ENCODE data around the gene ETV6. TPM values are rescaled to one million over a fixed set of nuclear protein-coding genes. Genes with fewer than 3 reads are reported as not detected.

The ETV6 gene
- total RNA-seq, 6 donors from 2014 or later, result 22.2 to 93.2 (median 37.5) TPM

- no peak overlapping the region for H3K4me3 ChIP-seq
- WGBS, 2 donors, result 50 to 78% methylated on average over 1 of the region's 1 CpG
- no peaks in the 10 kb centered on the region for H3K9me3 ChIP-seq
- ATAC-seq (ENCODE audit: low FRiP score in 2 of 2), result no peak
- no peak for DNase-seq
- no peaks in the 10 kb centered on the region for H3K36me3 ChIP-seq
- H3K27me3 ChIP-seq, result no peaks in the 10 kb centered on the region
- peaks cover 18 to 48% (median 37%) of the 10 kb centered on the region in 4 donors for H3K4me1 ChIP-seq
- H3K27ac ChIP-seq, result peak overlapping the region; percentile 63 to 77 (median 70)
- TF ChIP-seq CTCF (IDR thresholded peaks at IDR 0.05) (no peak), POLR2AphosphoS5 (IDR thresholded peaks at IDR 0.05) (no peak), POLR2A (IDR thresholded peaks at IDR 0.05) (no peak), EP300 (IDR thresholded peaks at IDR 0.05) (no peak)
Observed at GRCh38 chr12:11731042-11731357, 81.5 kb downstream of the ETV6 start.

- Histone ChIP-seq H3K27me3 (no peaks in the 10 kb centered on the region), H3K27ac (peak overlapping the region; percentile 59 to 77 (median 65)), H3K4me1 (peaks cover 18 to 48% (median 37%) of the 10 kb centered on the region in 4 donors), H3K4me3 (no peak overlapping the region), H3K36me3 (no peaks in the 10 kb centered on the region), H3K9me3 (no peaks in the 10 kb centered on the region)
- TF ChIP-seq POLR2A (IDR thresholded peaks at IDR 0.05) (no peak), POLR2AphosphoS5 (IDR thresholded peaks at IDR 0.05) (no peak), EP300 (IDR thresholded peaks at IDR 0.05) (no peak), CTCF (IDR thresholded peaks at IDR 0.05) (no peak)
- DNase-seq, result no peak
- 42 to 44% methylated on average over 3 of the region's 3 CpGs for WGBS, 2 donors
- no peak for ATAC-seq (ENCODE audit: low FRiP score in 2 of 2)
Observed at GRCh38 chr12:11731455-11731854, 82.0 kb downstream of the ETV6 start.

GRCh38 chr12:11732023-11732422 lies 82.5 kb downstream of the ETV6 start:
- no peak for ATAC-seq (ENCODE audit: low FRiP score in 2 of 2)
- Histone ChIP-seq H3K36me3 (no peaks in the 10 kb centered on the region), H3K4me3 (no peak overlapping the region), H3K9me3 (no peaks in the 10 kb centered on the region), H3K27me3 (no peaks in the 10 kb centered on the region), H3K4me1 (peaks cover 15 to 48% (median 37%) of the 10 kb centered on the region in 4 donors), H3K27ac (peak overlapping the region; percentile 59 to 77 (median 65))
- no peak for DNase-seq
- 81 to 88% methylated on average over 5 of the region's 5 CpGs for WGBS, 2 donors
- TF ChIP-seq POLR2A (IDR thresholded peaks at IDR 0.05), result no peak
- TF ChIP-seq EP300 (IDR thresholded peaks at IDR 0.05), result no peak
- no peak for TF ChIP-seq POLR2AphosphoS5 (IDR thresholded peaks at IDR 0.05)
- no peak for TF ChIP-seq CTCF (IDR thresholded peaks at IDR 0.05)

GRCh38 chr12:11732715-11733114 lies 83.2 kb downstream of the ETV6 start:
- 80 to 90% methylated on average over 2 of the region's 2 CpGs for WGBS, 2 donors
- Histone ChIP-seq H3K4me3 (no peak overlapping the region), H3K27me3 (no peaks in the 10 kb centered on the region), H3K27ac (peak overlapping the region in 1 of 4 donors; percentile 30), H3K36me3 (no peaks in the 10 kb centered on the region), H3K4me1 (peaks cover 15 to 48% (median 37%) of the 10 kb centered on the region in 4 donors), H3K9me3 (no peaks in the 10 kb centered on the region)
- ATAC-seq (ENCODE audit: low FRiP score in 2 of 2) (no peak), DNase-seq (no peak)
- no peak for TF ChIP-seq POLR2A (IDR thresholded peaks at IDR 0.05)
- TF ChIP-seq EP300 (IDR thresholded peaks at IDR 0.05), result no peak
- no peak for TF ChIP-seq POLR2AphosphoS5 (IDR thresholded peaks at IDR 0.05)
- no peak for TF ChIP-seq CTCF (IDR thresholded peaks at IDR 0.05)

- no peak for TF ChIP-seq POLR2AphosphoS5 (IDR thresholded peaks at IDR 0.05)
- TF ChIP-seq EP300 (IDR thresholded peaks at IDR 0.05), result no peak
- TF ChIP-seq CTCF (IDR thresholded peaks at IDR 0.05), result no peak
- no peak for TF ChIP-seq POLR2A (IDR thresholded peaks at IDR 0.05)
- ATAC-seq (ENCODE audit: low FRiP score in 2 of 2) (no peak), DNase-seq (no peak)
- no peaks in the 10 kb centered on the region for H3K27me3 ChIP-seq
- H3K9me3 ChIP-seq, result no peaks in the 10 kb centered on the region
- H3K4me1 ChIP-seq, result peaks cover 20 to 41% (median 24%) of the 10 kb centered on the region in 4 donors
- H3K27ac ChIP-seq, result no peak overlapping the region
- 78 to 85% methylated on average over 5 of the region's 5 CpGs for WGBS, 2 donors
- H3K4me3 ChIP-seq, result no peak overlapping the region
- H3K36me3 ChIP-seq, result no peaks in the 10 kb centered on the region
Observed at GRCh38 chr12:11734580-11735180, 85.2 kb downstream of the ETV6 start.

Data from upper lobe of left lung (tissue), 6 donors.